GM19239 (cell line): ENCODE data around the gene ISCA2.
A peak's percentile ranks its signal among the peaks of the same experiment; 100 is the strongest.
"Not testable (repeated sequence)": the region's sequence is repeated elsewhere in the genome, so short reads cannot be mapped to it uniquely, and the experiment has no call there.

Experiments
- DNase-seq: peaks from one replicate; pipeline ENCODE4 v3.0.0; 2011; ENCODE audit warnings: low spot score; ENCODE audit not compliant: insufficient read length
- FAIRE-seq: peaks from 2 replicates; lab custom pipeline; 2011; peaks lifted over from hg19 to GRCh38; lab: Jason Lieb, UNC

ISCA2 gene

GRCh38 chr14:74493343-74494261 is at the start of gene ISCA2:
TSS of gene ISCA2 (plus strand) at chr14:74493765. CDS start at chr14:74493775, 10 bp downstream.
- DNase-seq (peak; percentile 95), FAIRE-seq (peak; percentile 92)

GRCh38 chr14:74444866-74445265 is 48.7 kb upstream of the ISCA2 start:
- DNase-seq (no peak), FAIRE-seq (no peak)

- FAIRE-seq, DNase-seq: not testable (repeated sequence)
Observed at GRCh38 chr14:74454397-74454796, 39.2 kb upstream of the ISCA2 start.

GRCh38 chr14:74456684-74457564 is 36.6 kb upstream of the ISCA2 start:
- no peak for FAIRE-seq

GRCh38 chr14:74457565-74457895 is 36.0 kb upstream of the ISCA2 start:
- no peak for DNase-seq
- FAIRE-seq: no peak

More at GRCh38 chr14:74456684-74457564, 36.6 kb upstream of the ISCA2 start:
- DNase-seq: no peak

- no peak for FAIRE-seq
- DNase-seq: peak; percentile 33
Observed at GRCh38 chr14:74459289-74459946, 34.1 kb upstream of the ISCA2 start.

- DNase-seq (no peak), FAIRE-seq (no peak)
Observed at GRCh38 chr14:74459976-74460375, 33.6 kb upstream of the ISCA2 start.

- no peak for DNase-seq
- no peak for FAIRE-seq
Observed at GRCh38 chr14:74462993-74463392, 30.6 kb upstream of the ISCA2 start.

- FAIRE-seq (no peak), DNase-seq (no peak)
Observed at GRCh38 chr14:74463697-74464096, 29.9 kb upstream of the ISCA2 start.

GRCh38 chr14:74464785-74465184 is 28.8 kb upstream of the ISCA2 start:
- FAIRE-seq: no peak
- no peak for DNase-seq

GRCh38 chr14:74465335-74465734 is 28.2 kb upstream of the ISCA2 start:
- no peak for FAIRE-seq
- no peak for DNase-seq

- no peak for FAIRE-seq
Observed at GRCh38 chr14:74468513-74468912, 25.1 kb upstream of the ISCA2 start.

GRCh38 chr14:74469548-74470518 is 23.7 kb upstream of the ISCA2 start:
- no peak for FAIRE-seq

More at GRCh38 chr14:74468513-74468912, 25.1 kb upstream of the ISCA2 start:
- no peak for DNase-seq

GRCh38 chr14:74472601-74473000 is 21.0 kb upstream of the ISCA2 start:
- DNase-seq (no peak), FAIRE-seq (no peak)

More at GRCh38 chr14:74469548-74470518, 23.7 kb upstream of the ISCA2 start:
- DNase-seq: no peak

- DNase-seq (no peak), FAIRE-seq (no peak)
Observed at GRCh38 chr14:74474376-74474775, 19.2 kb upstream of the ISCA2 start.

GRCh38 chr14:74475678-74476077 is 17.9 kb upstream of the ISCA2 start:
- FAIRE-seq: no peak
- no peak for DNase-seq

GRCh38 chr14:74476107-74476506 is 17.5 kb upstream of the ISCA2 start:
- DNase-seq (no peak), FAIRE-seq (no peak)

- FAIRE-seq: no peak
- DNase-seq: no peak
Observed at GRCh38 chr14:74476607-74477006, 17.0 kb upstream of the ISCA2 start.

GRCh38 chr14:74478996-74479635 is 14.4 kb upstream of the ISCA2 start:
- no peak for FAIRE-seq
- DNase-seq: no peak
